Hepatocyte (in vitro differentiated cells): Measurements from ENCODE around the gene HABP4. TPM values are rescaled to one million over a fixed set of nuclear protein-coding genes. Genes with fewer than 3 reads are reported as not detected.

ENCODE experiments used
- DNase-seq: peaks from one replicate; pipeline ENCODE4 v3.0.0-alpha.2; 2016; ENCODE audit warnings: low spot score
- H2AFZ ChIP-seq: fragments of 200-600 bp; sonication (generic); 2 replicates; pipeline ENCODE4 v1.6.0; 2016; ENCODE audit warnings: antibody characterized with exemption, mild to moderate bottlenecking
- H3K27ac ChIP-seq: fragments of 200-600 bp; sonication (generic); 2 replicates; pipeline ENCODE4 v1.5.1; 2016; ENCODE audit warnings: mild to moderate bottlenecking
- H3K27me3 ChIP-seq: fragments of 200-600 bp; sonication (generic); 2 replicates; pipeline ENCODE4 v1.6.1; 2016
- H3K36me3 ChIP-seq: fragments of 200-600 bp; sonication (generic); replicated peaks from 2 replicates; pipeline ENCODE4 v1.5.1; 2016; ENCODE audit warnings: low read depth; ENCODE audit not compliant: insufficient read depth
- H3K4me1 ChIP-seq: fragments of 200-600 bp; sonication (generic); 2 replicates; pipeline ENCODE4 v1.5.1; 2016; ENCODE audit warnings: mild to moderate bottlenecking, moderate library complexity; ENCODE audit not compliant: insufficient read depth
- H3K4me2 ChIP-seq: fragments of 200-600 bp; sonication (generic); 2 replicates; pipeline ENCODE4 v1.6.0; 2016
- H3K4me3 ChIP-seq: fragments of 200-600 bp; sonication (generic); 2 replicates; pipeline ENCODE4 v1.5.1; 2016; ENCODE audit warnings: mild to moderate bottlenecking
- H3K79me2 ChIP-seq: fragments of 200-600 bp; sonication (generic); 2 replicates; pipeline ENCODE4 v1.6.0; 2017; ENCODE audit warnings: mild to moderate bottlenecking
- H3K9me2 ChIP-seq: fragments of 200-600 bp; sonication (generic); replicated peaks from 2 replicates; pipeline ENCODE4 v1.6.0; 2017; ENCODE audit warnings: mild to moderate bottlenecking; ENCODE audit not compliant: insufficient read depth
- H3K9me3 ChIP-seq: fragments of 200-600 bp; sonication (generic); 2 replicates; pipeline ENCODE4 v1.5.1; 2016; ENCODE audit warnings: low read depth, mild to moderate bottlenecking
- H4K20me1 ChIP-seq: fragments of 200-600 bp; sonication (generic); 2 replicates; pipeline ENCODE4 v1.6.0; 2016; ENCODE audit warnings: mild to moderate bottlenecking; ENCODE audit not compliant: insufficient read depth, poor library complexity, severe bottlenecking
- EZH2 ChIP-seq: fragments of 200-600 bp; sonication (generic); IDR thresholded peaks from 2 replicates; pipeline ENCODE4 v1.6.1; 2016; ENCODE audit warnings: antibody characterized with exemption, mild to moderate bottlenecking, borderline replicate concordance
- EZH2phosphoT487 ChIP-seq: fragments of 200-600 bp; sonication (generic); IDR thresholded peaks from one replicate; pipeline ENCODE4 v1.6.1; 2018; ENCODE audit warnings: antibody characterized with exemption, mild to moderate bottlenecking, low read depth, moderate library complexity; ENCODE audit not compliant: unreplicated experiment, severe bottlenecking
- WGBS: methylation state at CpG from one replicate; pipeline ENCODE4 v1.1.6; 2016; ENCODE audit warnings: low lambda C conversion rate; ENCODE audit errors: missing lambda C conversion rate; 5-methylcytosine and 5-hydroxymethylcytosine counted together
- polyA plus RNA-seq: library from polyadenylated mRNA; unstranded; fragments of >200 nt; fragmentation: Nextera tagmentation; extraction: Ambion mirVana; gene quantifications from 2 replicates; pipeline ENCODE4 v1.2.1, GENCODE V29; 2016
- total RNA-seq: library from RNA; depleted of rRNA; stranded (reverse); fragments of >200 nt; gene quantifications from 2 replicates; pipeline ENCODE4 v1.2.3, GENCODE V29; 2014
- TF ChIP-seq, protein P1 (sequence below): fragments of 200-600 bp; sonication (generic); IDR thresholded peaks from 2 replicates; pipeline ENCODE4 v1.5.1; 2016; ENCODE audit warnings: antibody characterized with exemption, mild to moderate bottlenecking; ENCODE audit not compliant: poor library complexity

Gene HABP4
- total and polyA plus RNA-seq, 2 experiments from 2014 or later = 13.1 to 24.8 TPM

DNA sequence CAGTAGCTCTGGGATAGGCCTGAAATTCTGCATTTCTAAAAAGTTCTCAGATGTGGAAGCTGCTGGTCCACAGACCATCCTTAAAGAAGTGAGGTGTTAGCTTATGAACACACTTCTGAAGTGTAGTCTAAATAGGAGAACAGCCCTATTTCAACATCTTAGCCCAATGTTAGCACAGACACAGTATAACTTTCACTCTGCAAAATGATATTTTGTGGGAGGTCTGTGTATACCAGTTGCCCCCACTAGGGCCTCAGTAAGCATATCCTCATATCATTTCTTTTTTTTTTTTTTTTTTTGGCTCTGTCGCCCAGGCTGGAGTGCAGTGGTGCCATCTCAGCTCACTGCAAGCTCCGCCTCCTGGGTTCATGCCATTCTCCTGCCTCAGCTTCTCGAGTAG is 7.5 kb upstream of the HABP4 start:
- no peaks in the 10 kb centered on the region for H3K36me3 ChIP-seq
- H3K79me2 ChIP-seq = no peaks in the 10 kb centered on the region
- no peak overlapping the region for H3K4me3 ChIP-seq
- H3K27ac ChIP-seq = no peak overlapping the region
- no peaks in the 10 kb centered on the region for H4K20me1 ChIP-seq
- WGBS = 85% methylated on average over 3 of the region's 3 CpGs
- H3K4me1 ChIP-seq = no peaks in the 10 kb centered on the region
- TF ChIP-seq EZH2phosphoT487 (no peak), EZH2 (no peak)
- TF ChIP-seq, protein P1, sequence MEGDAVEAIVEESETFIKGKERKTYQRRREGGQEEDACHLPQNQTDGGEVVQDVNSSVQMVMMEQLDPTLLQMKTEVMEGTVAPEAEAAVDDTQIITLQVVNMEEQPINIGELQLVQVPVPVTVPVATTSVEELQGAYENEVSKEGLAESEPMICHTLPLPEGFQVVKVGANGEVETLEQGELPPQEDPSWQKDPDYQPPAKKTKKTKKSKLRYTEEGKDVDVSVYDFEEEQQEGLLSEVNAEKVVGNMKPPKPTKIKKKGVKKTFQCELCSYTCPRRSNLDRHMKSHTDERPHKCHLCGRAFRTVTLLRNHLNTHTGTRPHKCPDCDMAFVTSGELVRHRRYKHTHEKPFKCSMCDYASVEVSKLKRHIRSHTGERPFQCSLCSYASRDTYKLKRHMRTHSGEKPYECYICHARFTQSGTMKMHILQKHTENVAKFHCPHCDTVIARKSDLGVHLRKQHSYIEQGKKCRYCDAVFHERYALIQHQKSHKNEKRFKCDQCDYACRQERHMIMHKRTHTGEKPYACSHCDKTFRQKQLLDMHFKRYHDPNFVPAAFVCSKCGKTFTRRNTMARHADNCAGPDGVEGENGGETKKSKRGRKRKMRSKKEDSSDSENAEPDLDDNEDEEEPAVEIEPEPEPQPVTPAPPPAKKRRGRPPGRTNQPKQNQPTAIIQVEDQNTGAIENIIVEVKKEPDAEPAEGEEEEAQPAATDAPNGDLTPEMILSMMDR = no peak
- no peak overlapping the region for H3K4me2 ChIP-seq
- DNase-seq = no peak
- H3K9me3 ChIP-seq = no peaks in the 10 kb centered on the region
- H2AFZ ChIP-seq = no peak overlapping the region
- H3K9me2 ChIP-seq = no peaks in the 10 kb centered on the region
- no peaks in the 10 kb centered on the region for H3K27me3 ChIP-seq

DNA sequence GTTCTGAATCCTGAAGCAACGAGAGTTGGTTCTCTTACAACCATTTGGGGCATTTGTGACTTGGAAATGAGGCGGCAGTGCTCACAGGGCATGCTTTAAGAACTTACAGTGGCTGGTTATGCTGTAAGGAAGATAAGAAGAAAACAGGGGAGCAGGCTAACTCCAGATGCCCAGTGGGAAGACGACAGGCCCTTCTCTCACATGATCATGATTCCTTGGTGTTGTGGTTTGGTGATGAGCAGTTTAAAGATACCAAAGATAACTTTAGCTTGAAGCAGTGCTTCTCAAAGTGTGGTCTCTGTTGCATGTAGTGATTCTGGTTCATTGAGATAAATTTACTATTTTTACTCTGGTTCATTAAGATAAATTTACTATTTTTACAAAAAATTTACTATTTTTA is 2.6 kb upstream of the HABP4 start:
- Histone ChIP-seq H4K20me1 (no peaks in the 10 kb centered on the region), H3K4me2 (no peak overlapping the region), H3K27me3 (no peaks in the 10 kb centered on the region), H3K79me2 (peaks cover 9% of the 10 kb centered on the region), H3K36me3 (no peaks in the 10 kb centered on the region), H3K4me1 (no peaks in the 10 kb centered on the region), H3K4me3 (no peak overlapping the region), H3K9me3 (no peaks in the 10 kb centered on the region), H2AFZ (no peak overlapping the region), H3K27ac (no peak overlapping the region), H3K9me2 (no peaks in the 10 kb centered on the region)
- no peak for DNase-seq
- 74% methylated on average over 3 of the region's 3 CpGs for WGBS
- no peak for TF ChIP-seq EZH2phosphoT487

DNA sequence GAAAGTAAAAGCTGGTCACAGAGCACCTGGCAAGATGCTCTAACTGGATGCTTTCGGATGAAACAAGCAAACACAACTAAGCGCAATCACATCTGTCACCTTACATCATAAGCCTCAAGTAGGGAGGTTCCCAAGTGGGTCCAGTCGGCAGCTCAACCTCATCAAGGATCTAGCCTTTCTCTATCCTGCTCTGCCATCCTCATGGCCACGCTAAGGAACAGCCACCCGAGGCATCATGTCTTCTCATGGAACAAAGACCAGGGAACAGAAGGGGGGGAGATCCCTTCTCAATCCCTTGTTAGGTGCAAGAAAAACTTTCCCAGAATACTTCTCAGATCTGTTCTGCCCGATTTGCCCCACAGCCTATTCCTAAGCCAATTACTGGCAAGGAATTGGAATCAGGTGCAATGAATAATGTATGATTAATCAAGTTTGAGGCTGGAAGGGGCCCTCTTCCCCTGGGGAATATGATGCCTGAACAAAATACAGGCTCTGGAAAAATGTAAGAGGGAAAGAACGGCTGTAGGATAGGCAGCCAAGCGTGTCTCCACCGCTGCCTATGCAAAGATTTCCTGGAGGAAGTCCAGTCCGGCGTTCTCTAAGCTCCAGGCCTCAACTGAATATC is 1.3 kb upstream of the HABP4 start:
- H3K27me3 ChIP-seq = no peaks in the 10 kb centered on the region
- 95% methylated on average over 11 of the region's 11 CpGs for WGBS
- no peak overlapping the region for H2AFZ ChIP-seq
- no peaks in the 10 kb centered on the region for H3K36me3 ChIP-seq
- no peak for DNase-seq
- H4K20me1 ChIP-seq = peaks cover 4% of the 10 kb centered on the region
- H3K4me2 ChIP-seq = no peak overlapping the region
- no peak overlapping the region for H3K27ac ChIP-seq
- no peak overlapping the region for H3K4me3 ChIP-seq
- no peaks in the 10 kb centered on the region for H3K4me1 ChIP-seq
- H3K9me3 ChIP-seq = no peaks in the 10 kb centered on the region
- H3K79me2 ChIP-seq = peaks cover 16% of the 10 kb centered on the region
- H3K9me2 ChIP-seq = no peaks in the 10 kb centered on the region
- TF ChIP-seq EZH2 (no peak), EZH2phosphoT487 (no peak)
- TF ChIP-seq, protein P1 = no peak

DNA sequence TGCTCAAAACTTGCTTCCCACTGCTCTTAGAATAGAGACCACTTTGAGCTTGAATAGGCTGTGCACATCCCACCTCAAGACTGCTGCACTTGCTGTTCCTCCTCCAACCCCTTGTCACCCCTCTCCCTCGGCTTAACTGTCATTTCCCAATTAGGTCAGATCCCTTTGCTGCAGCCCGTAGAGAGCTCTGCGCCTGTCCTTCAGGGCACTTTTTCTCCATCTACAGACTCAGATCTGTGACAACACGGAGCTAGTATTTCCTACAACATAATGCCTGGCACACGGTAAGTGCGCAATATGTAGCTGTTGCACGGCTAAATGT is 485 bp upstream of the HABP4 start:
- Histone ChIP-seq H3K4me3 (peak overlapping the region; percentile 19), H2AFZ (peak overlapping the region; percentile 66), H4K20me1 (peaks cover 4% of the 10 kb centered on the region), H3K27me3 (no peaks in the 10 kb centered on the region), H3K4me2 (peak overlapping the region; percentile 78), H3K27ac (no peak overlapping the region), H3K9me3 (no peaks in the 10 kb centered on the region), H3K79me2 (peaks cover 20% of the 10 kb centered on the region), H3K4me1 (no peaks in the 10 kb centered on the region), H3K9me2 (no peaks in the 10 kb centered on the region), H3K36me3 (no peaks in the 10 kb centered on the region)
- under 1% methylated on average over 7 of the region's 7 CpGs for WGBS
- DNase-seq = no peak
- no peak for TF ChIP-seq EZH2phosphoT487
